Mesothelial cell of epicardium (in vitro differentiated cells): Measurements from ENCODE around the gene MROH2A. TPM values are rescaled to one million over a fixed set of nuclear protein-coding genes. Genes with fewer than 3 reads are reported as not detected.

Experiments used
- DNase-seq, 2 experiments: peaks; one replicate each; pipeline ENCODE4 v3.0.0; 2021; ENCODE audit warnings: low spot score in 2 of 2; ENCODE audit not compliant: unreplicated experiment in 2 of 2
- H3K27ac Mint-ChIP-seq: 2 replicates; pipeline ENCODE4 v1.8.0; 2021; ENCODE audit warnings: mixed read lengths
- H3K27me3 Mint-ChIP-seq: 2 replicates; pipeline ENCODE4 v1.8.0; 2021; ENCODE audit warnings: low read depth, mixed read lengths
- H3K36me3 Mint-ChIP-seq: 2 replicates; pipeline ENCODE4 v1.8.0; 2021; ENCODE audit warnings: mixed read lengths
- H3K4me1 Mint-ChIP-seq: 2 replicates; pipeline ENCODE4 v1.8.0; 2021; ENCODE audit warnings: mixed read lengths
- H3K4me3 Mint-ChIP-seq: 2 replicates; pipeline ENCODE4 v1.8.0; 2021; ENCODE audit warnings: mild to moderate bottlenecking, moderate library complexity, mixed read lengths
- H3K9me3 Mint-ChIP-seq: 2 replicates; pipeline ENCODE4 v1.8.0; 2021; ENCODE audit warnings: mixed read lengths
- total RNA-seq: library from RNA; stranded (reverse); gene quantifications from 3 replicates; pipeline ENCODE4 v1.2.1, GENCODE V29; 2021
- TF ChIP-seq, protein P1 (sequence below): fragments of 200-600 bp; sonication (generic); IDR thresholded peaks from one replicate; pipeline ENCODE4 v1.5.0; 2021; ENCODE audit warnings: antibody characterized with exemption; ENCODE audit not compliant: unreplicated experiment

Gene MROH2A
- total RNA-seq, 1 donor from 2014 or later = not detected

- no peaks in the 10 kb centered on the region for H3K4me1 Mint-ChIP-seq
- peaks cover 37% of the 10 kb centered on the region for H3K27me3 Mint-ChIP-seq
- H3K9me3 Mint-ChIP-seq = peaks cover 6% of the 10 kb centered on the region
- TF ChIP-seq, protein P1, sequence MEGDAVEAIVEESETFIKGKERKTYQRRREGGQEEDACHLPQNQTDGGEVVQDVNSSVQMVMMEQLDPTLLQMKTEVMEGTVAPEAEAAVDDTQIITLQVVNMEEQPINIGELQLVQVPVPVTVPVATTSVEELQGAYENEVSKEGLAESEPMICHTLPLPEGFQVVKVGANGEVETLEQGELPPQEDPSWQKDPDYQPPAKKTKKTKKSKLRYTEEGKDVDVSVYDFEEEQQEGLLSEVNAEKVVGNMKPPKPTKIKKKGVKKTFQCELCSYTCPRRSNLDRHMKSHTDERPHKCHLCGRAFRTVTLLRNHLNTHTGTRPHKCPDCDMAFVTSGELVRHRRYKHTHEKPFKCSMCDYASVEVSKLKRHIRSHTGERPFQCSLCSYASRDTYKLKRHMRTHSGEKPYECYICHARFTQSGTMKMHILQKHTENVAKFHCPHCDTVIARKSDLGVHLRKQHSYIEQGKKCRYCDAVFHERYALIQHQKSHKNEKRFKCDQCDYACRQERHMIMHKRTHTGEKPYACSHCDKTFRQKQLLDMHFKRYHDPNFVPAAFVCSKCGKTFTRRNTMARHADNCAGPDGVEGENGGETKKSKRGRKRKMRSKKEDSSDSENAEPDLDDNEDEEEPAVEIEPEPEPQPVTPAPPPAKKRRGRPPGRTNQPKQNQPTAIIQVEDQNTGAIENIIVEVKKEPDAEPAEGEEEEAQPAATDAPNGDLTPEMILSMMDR = no peak
- no peak overlapping the region for H3K4me3 Mint-ChIP-seq
- H3K27ac Mint-ChIP-seq = no peak overlapping the region
- no peaks in the 10 kb centered on the region for H3K36me3 Mint-ChIP-seq
- DNase-seq = peak in 1 of 2 experiments; percentile 29
Observed at GRCh38 chr2:233803292-233803911, 25.3 kb downstream of the MROH2A start.

DNA sequence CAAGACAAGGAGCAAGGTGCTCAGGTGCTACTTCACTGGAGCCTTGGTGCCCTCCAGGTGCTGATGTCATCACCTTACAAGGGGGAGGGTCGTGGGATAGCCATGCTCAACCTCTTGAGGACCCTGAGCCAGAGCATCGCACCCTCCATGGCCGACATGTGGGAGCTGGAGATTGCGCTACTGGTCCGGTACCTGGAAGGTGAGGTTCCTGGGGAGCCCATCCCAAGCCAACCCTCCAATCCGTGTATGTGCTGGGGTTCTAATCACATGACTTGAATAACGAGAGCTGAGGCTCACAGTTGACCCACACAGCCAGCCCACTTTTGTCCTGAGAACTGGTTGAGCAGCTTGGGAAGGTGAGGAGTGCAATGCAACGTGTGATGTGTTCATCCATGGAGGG, 25.9 kb downstream of the MROH2A start:
- Mint-ChIP-seq H3K27me3 (peaks cover 40% of the 10 kb centered on the region), H3K36me3 (no peaks in the 10 kb centered on the region), H3K27ac (no peak overlapping the region), H3K4me3 (no peak overlapping the region), H3K4me1 (no peaks in the 10 kb centered on the region), H3K9me3 (peaks cover 6% of the 10 kb centered on the region)
- TF ChIP-seq, protein P1 = no peak
- DNase-seq = peak in 1 of 2 experiments; percentile 31

DNA sequence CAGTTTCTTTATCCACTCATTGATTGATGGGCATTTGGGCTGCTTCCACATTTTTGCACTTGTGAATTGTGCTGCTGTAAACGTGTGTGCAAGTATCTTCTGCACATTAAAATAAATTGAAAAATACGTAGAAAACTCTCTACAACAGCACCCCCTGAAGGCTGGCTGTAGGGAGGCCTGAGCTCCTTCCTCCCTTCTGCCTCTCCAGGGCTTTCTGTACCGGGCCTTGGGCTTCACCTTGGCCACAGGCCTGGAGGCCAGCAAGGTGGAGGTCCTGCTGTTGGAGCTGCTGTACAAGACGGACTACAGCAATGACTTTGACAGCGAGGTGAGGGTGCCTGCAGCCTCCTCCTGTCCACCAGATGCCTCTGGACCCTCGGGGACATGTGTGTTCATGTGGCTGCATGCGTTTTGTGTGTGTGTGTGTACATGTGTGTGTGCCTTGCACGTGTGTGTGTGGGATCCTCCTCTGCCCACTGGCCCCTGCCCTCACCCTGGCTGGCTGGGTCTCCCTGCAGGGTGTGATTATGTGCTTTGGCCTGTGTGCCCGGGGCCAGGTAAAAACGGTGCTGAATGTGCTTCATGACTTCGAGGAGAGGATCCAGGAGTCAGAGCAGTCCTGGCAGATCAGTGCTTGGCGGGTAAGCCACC, 29.2 kb downstream of the MROH2A start:
- H3K36me3 Mint-ChIP-seq = no peaks in the 10 kb centered on the region
- DNase-seq = peak in 1 of 2 experiments; percentile 25
- no peak overlapping the region for H3K4me3 Mint-ChIP-seq
- H3K4me1 Mint-ChIP-seq = no peaks in the 10 kb centered on the region
- H3K27me3 Mint-ChIP-seq = peaks cover 59% of the 10 kb centered on the region
- TF ChIP-seq, protein P1 = no peak
- no peaks in the 10 kb centered on the region for H3K9me3 Mint-ChIP-seq
- H3K27ac Mint-ChIP-seq = no peak overlapping the region

DNA sequence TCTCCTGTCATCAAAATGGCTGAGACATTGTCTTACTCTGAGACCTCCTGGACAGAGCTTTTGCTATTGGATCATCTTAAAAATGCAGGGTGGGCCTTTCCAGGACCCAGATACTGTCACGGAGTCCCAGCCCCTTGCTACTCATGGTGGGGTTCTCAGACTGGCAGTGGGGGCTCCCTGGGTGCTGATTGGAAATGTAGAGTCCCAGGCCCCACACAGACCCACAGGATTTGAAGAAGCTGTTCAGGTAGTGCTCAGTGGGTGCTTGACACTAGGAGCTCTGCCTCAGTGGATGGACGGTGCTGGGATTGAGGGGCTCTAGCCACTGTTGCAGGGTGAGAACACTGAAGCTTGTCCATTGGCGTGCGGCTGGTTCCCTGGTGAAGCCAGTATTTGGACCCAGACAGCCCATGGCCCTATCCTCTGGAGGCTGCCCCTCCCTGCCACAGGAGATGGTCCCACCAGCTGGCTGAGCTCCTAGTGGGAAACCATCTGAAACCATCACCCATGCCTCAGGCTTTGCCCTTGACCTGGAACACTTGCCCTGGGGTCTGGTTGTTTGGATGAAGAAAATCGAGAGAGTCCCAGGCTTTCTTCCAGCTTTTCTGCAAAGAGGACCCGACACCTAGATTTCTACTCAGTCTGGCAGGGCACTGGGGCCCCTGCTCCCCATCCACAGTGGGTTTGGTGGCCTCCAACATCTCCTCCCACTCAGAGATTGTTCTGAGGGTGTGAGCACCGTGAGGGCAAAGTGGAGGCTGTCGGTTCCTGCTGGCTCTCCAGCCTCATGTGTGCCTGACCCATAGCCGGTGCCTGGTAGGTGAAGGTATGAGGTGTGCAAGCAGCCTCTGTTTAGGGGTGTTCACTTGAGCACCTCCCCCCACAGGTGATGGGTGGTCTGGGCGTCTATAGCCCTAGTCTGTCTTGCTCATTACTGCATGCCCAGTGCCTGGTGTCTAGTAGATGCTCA, 30.1 kb downstream of the MROH2A start:
- Mint-ChIP-seq H3K4me3 (no peak overlapping the region), H3K27me3 (peaks cover 59% of the 10 kb centered on the region), H3K27ac (no peak overlapping the region), H3K9me3 (no peaks in the 10 kb centered on the region), H3K4me1 (no peaks in the 10 kb centered on the region), H3K36me3 (no peaks in the 10 kb centered on the region)
- TF ChIP-seq, protein P1 = no peak
- DNase-seq = peak in 1 of 2 experiments; percentile 21

- no peak overlapping the region for H3K27ac Mint-ChIP-seq
- peaks cover 3% of the 10 kb centered on the region for H3K9me3 Mint-ChIP-seq
- TF ChIP-seq, protein P1 = no peak
- no peak for DNase-seq
- peaks cover 3% of the 10 kb centered on the region for H3K36me3 Mint-ChIP-seq
- H3K27me3 Mint-ChIP-seq = peaks cover 39% of the 10 kb centered on the region
- no peak overlapping the region for H3K4me3 Mint-ChIP-seq
- no peaks in the 10 kb centered on the region for H3K4me1 Mint-ChIP-seq
Observed at GRCh38 chr2:233810385-233810784, 32.3 kb downstream of the MROH2A start.
